ENCODE measurements around the gene LYPD5. TPM values are rescaled to one million over a fixed set of nuclear protein-coding genes. Genes with fewer than 3 reads are reported as not detected.

LYPD5 gene
- total and polyA plus RNA-seq, 2 of the 13 experiments (the other 11 are each of a cell fraction or from before 2014, with no cell fraction given) = not detected

- no peak for TF ChIP-seq CSRNP2 (CRISPR knock-in tag; conservative IDR thresholded peaks at IDR 0.05; ENCODE audit: low read depth)
- TF ChIP-seq ARID4A (CRISPR knock-in tag; IDR thresholded peaks at IDR 0.05; ENCODE audit: borderline replicate concordance) = peak; percentile 37; the same call in 1 of the 2 replicates
- TF ChIP-seq HIC2 (CRISPR knock-in tag; IDR thresholded peaks at IDR 0.05; ENCODE audit: low read depth) = no peak
- peak; percentile 45; the same call in 1 of the 2 replicates for TF ChIP-seq ISL2 (CRISPR knock-in tag; IDR thresholded peaks at IDR 0.05)
- TF ChIP-seq ZNF547 (CRISPR knock-in tag; IDR thresholded peaks at IDR 0.05) = no peak
- TF ChIP-seq TP53 (CRISPR knock-in tag; conservative IDR thresholded peaks at IDR 0.05) = 0 out of 2 replicates have a peak, but pooled peaks have one; percentile 56
- no peak for TF ChIP-seq ZNF552 (CRISPR knock-in tag; IDR thresholded peaks at IDR 0.05; ENCODE audit: borderline replicate concordance)
- TF ChIP-seq PRMT3 (CRISPR knock-in tag; IDR thresholded peaks at IDR 0.05; ENCODE audit: borderline replicate concordance, low read depth) = no peak
- no peak for TF ChIP-seq AFF4 (CRISPR knock-in tag; IDR thresholded peaks at IDR 0.05)
These were observed 27.9 kb downstream of the LYPD5 start (continued) for GRCh38 chr19:43774103-43774939.

All from HepG2 (cell line).